ACHN (cell line): ENCODE data around the gene CT55.

ENCODE experiments used
- DNase-seq: peaks from one replicate; pipeline ENCODE4 v3.0.0-alpha.2; 2015
- in situ Hi-C: cut with HindIII; loops from 2 replicates; pipeline ENCODE4 v1.10.0; 2017; ENCODE audit warnings: low sequenced_read_pairs, low pct_ligation_motif_present, low pct_unique_long_range_greater_than_20kb

CT55 gene

GRCh38 chrX:135109554-135109953, 61.6 kb downstream of the CT55 start:
- in situ Hi-C loops: no loop called here
- DNase-seq: no peak
